H1 (cell line): ENCODE data around the gene CSHL1. TPM values are rescaled to one million over a fixed set of nuclear protein-coding genes. Genes with fewer than 3 reads are reported as not detected.

Experiments used
- CTCF ChIA-PET: fragments of 300-600 bp; sonication (Branson Sonifier 250); formaldehyde crosslinking; loops from one replicate; lab custom pipeline; 2021; ENCODE audit not compliant: partially characterized antibody; lab: Charles Lee
- POLR2A ChIA-PET: fragments of 300-600 bp; sonication (Branson Sonifier 250); formaldehyde crosslinking; loops from one replicate; lab custom pipeline; 2021; ENCODE audit warnings: inconsistent platforms; ENCODE audit not compliant: partially characterized antibody; lab: Charles Lee
- DNase-seq, 2 experiments: peaks; one replicate each; pipeline versions ENCODE4 v3.0.0 to v3.0.0-alpha.2; 2010 to 2022; ENCODE audit warnings: low spot score in 2 of 2, low read depth in 1 of 2, mixed read lengths in 1 of 2
- FAIRE-seq: peaks from 2 replicates; lab custom pipeline; 2011; peaks lifted over from hg19 to GRCh38; lab: Jason Lieb, UNC
- H2AFZ ChIP-seq: 2 replicates; pipeline ENCODE4 v1.8.1; 2012; ENCODE audit warnings: low read length, inconsistent platforms
- H2AK5ac ChIP-seq: 2 replicates; pipeline ENCODE4 v1.6.1; 2013; ENCODE audit warnings: low read depth, low read length
- H2BK120ac ChIP-seq: replicated peaks from 2 replicates; pipeline ENCODE3; 2013; ENCODE audit warnings: low read depth, low read length, inconsistent platforms
- H2BK12ac ChIP-seq: 2 replicates; pipeline ENCODE4 v1.6.1; 2013; ENCODE audit warnings: low read depth, low read length
- H2BK15ac ChIP-seq: 2 replicates; pipeline ENCODE4 v1.6.1; 2013; ENCODE audit warnings: low read length
- H2BK20ac ChIP-seq: 2 replicates; pipeline ENCODE4 v1.6.1; 2013; ENCODE audit warnings: low read length
- H2BK5ac ChIP-seq: 2 replicates; pipeline ENCODE4 v1.6.1; 2013; ENCODE audit warnings: low read depth, low read length
- H3K14ac ChIP-seq: 2 replicates; pipeline ENCODE4 v1.6.1; 2013; ENCODE audit warnings: inconsistent platforms; ENCODE audit not compliant: insufficient read length
- H3K18ac ChIP-seq: 2 replicates; pipeline ENCODE4 v1.6.1; 2013; ENCODE audit warnings: low read length; ENCODE audit errors: extremely low read depth
- H3K23ac ChIP-seq: 2 replicates; pipeline ENCODE4 v1.6.1; 2013; ENCODE audit warnings: inconsistent platforms; ENCODE audit not compliant: insufficient read length
- H3K23me2 ChIP-seq: 2 replicates; pipeline ENCODE4 v1.6.1; 2013; ENCODE audit warnings: low read depth, low read length
- H3K27ac ChIP-seq: 2 replicates; pipeline ENCODE4 v1.6.1; 2011; ENCODE audit warnings: low read depth, low read length, inconsistent platforms
- H3K27me3 ChIP-seq, 4 experiments: replicated peaks in 1 of 4; 1 replicate in 1 of 4; 2 replicates in 3 of 4; pipeline versions ENCODE4 v1.6.1 to v1.8.1; 2011 to 2013; ENCODE audit warnings: low read length in 3 of 4, mild to moderate bottlenecking in 3 of 4, inconsistent platforms in 2 of 4, mixed read lengths in 2 of 4, moderate library complexity in 1 of 4; ENCODE audit not compliant: control insufficient read depth in 3 of 4, insufficient read depth in 3 of 4; ENCODE audit errors: extremely low read depth in 1 of 4
- H3K36me3 ChIP-seq, 4 experiments: 2 replicates each; pipeline versions ENCODE4 v1.6.1 to v1.8.1; 2011 to 2013; ENCODE audit warnings: mild to moderate bottlenecking in 4 of 4, low read length in 3 of 4, moderate library complexity in 2 of 4, control low read depth in 1 of 4, inconsistent platforms in 1 of 4; ENCODE audit not compliant: insufficient read depth in 4 of 4, control insufficient read depth in 2 of 4
- H3K4ac ChIP-seq: replicated peaks from 2 replicates; pipeline ENCODE3; 2013; ENCODE audit warnings: low read length, low read depth, mixed read lengths, inconsistent platforms; ENCODE audit not compliant: insufficient read length
- H3K4me1 ChIP-seq, 4 experiments: replicated peaks in 1 of 4; 1 replicate in 1 of 4; 2 replicates in 3 of 4; pipeline versions ENCODE4 v1.6.1 to v1.8.1; 2011 to 2013; ENCODE audit warnings: low read length in 3 of 4, inconsistent platforms in 2 of 4, mixed read lengths in 1 of 4; ENCODE audit not compliant: insufficient read depth in 4 of 4, control insufficient read depth in 3 of 4
- H3K4me2 ChIP-seq, 2 experiments: 2 replicates each; pipeline versions ENCODE4 v1.6.1 to v1.8.1; 2011 to 2013; ENCODE audit warnings: low read depth in 2 of 2, low read length in 2 of 2, control low read depth in 1 of 2, inconsistent platforms in 1 of 2, mild to moderate bottlenecking in 1 of 2; ENCODE audit not compliant: insufficient read depth in 1 of 2
- H3K4me3 ChIP-seq, 4 experiments: fragments of 200-600, 300-600 bp in 1 of 4; sonication (generic), shearing (Covaris generic), sonication (Bioruptor Twin) in 1 of 4; 2 replicates each; pipeline versions ENCODE4 v1.5.1 to v1.8.1; 2011 to 2016; ENCODE audit warnings: low read length in 4 of 4, low read depth in 3 of 4, control low read depth in 2 of 4, inconsistent platforms in 2 of 4, mild to moderate bottlenecking in 2 of 4, mixed read lengths in 1 of 4, moderate library complexity in 1 of 4; ENCODE audit not compliant: insufficient read depth in 2 of 4; ENCODE audit errors: extremely low read depth in 1 of 4
- H3K56ac ChIP-seq: replicated peaks from 2 replicates; pipeline ENCODE3; 2013; ENCODE audit warnings: low read depth, mild to moderate bottlenecking, mixed read lengths, low read length, inconsistent platforms; ENCODE audit not compliant: insufficient read length
- H3K79me1 ChIP-seq: 2 replicates; pipeline ENCODE4 v1.6.1; 2013; ENCODE audit warnings: low read depth, low read length, control low read depth
- H3K79me2 ChIP-seq, 2 experiments: 2 replicates each; pipeline versions ENCODE4 v1.6.1 to v1.8.1; 2012 to 2013; ENCODE audit warnings: low read length in 2 of 2, mild to moderate bottlenecking in 2 of 2, inconsistent platforms in 1 of 2; ENCODE audit not compliant: insufficient read depth in 2 of 2, control insufficient read depth in 1 of 2
- H3K9ac ChIP-seq, 4 experiments: replicated peaks in 1 of 4; 1 replicate in 1 of 4; 2 replicates in 3 of 4; pipeline versions ENCODE4 v1.6.1 to v1.8.1; 2011 to 2013; ENCODE audit warnings: low read depth in 3 of 4, low read length in 3 of 4, control low read depth in 2 of 4, mild to moderate bottlenecking in 2 of 4, moderate library complexity in 2 of 4, inconsistent platforms in 1 of 4; ENCODE audit errors: extremely low read depth in 1 of 4
- H3K9me3 ChIP-seq, 2 experiments: 2 replicates each; pipeline versions ENCODE4 v1.6.1 to v1.8.1; 2012 to 2013; ENCODE audit warnings: mild to moderate bottlenecking in 2 of 2, moderate library complexity in 2 of 2, control low read depth in 1 of 2, inconsistent platforms in 1 of 2, low read depth in 1 of 2, low read length in 1 of 2, mixed read lengths in 1 of 2; ENCODE audit not compliant: insufficient read depth in 2 of 2
- H4K20me1 ChIP-seq, 2 experiments: replicated peaks in 1 of 2; 2 replicates each; pipeline versions ENCODE3 to v1.8.1; 2011 to 2013; ENCODE audit warnings: inconsistent platforms in 2 of 2, low read length in 2 of 2, mild to moderate bottlenecking in 1 of 2; ENCODE audit not compliant: insufficient read depth in 2 of 2, control insufficient read depth in 1 of 2
- H4K5ac ChIP-seq: 2 replicates; pipeline ENCODE4 v1.6.1; 2013; ENCODE audit warnings: low read length, low read depth, mixed read lengths, inconsistent platforms; ENCODE audit not compliant: insufficient read length
- H4K8ac ChIP-seq: 2 replicates; pipeline ENCODE4 v1.8.0; 2013; ENCODE audit warnings: mild to moderate bottlenecking, moderate library complexity, low read length, inconsistent platforms; ENCODE audit not compliant: insufficient read depth; ENCODE audit errors: extremely low read depth
- H4K91ac ChIP-seq: replicated peaks from 2 replicates; pipeline ENCODE3; 2013; ENCODE audit warnings: low read length, mixed read lengths, inconsistent platforms; ENCODE audit not compliant: insufficient read length
- BRCA1 ChIP-seq: IDR thresholded peaks from 2 replicates; pipeline ENCODE4 v1.6.1; 2012; ENCODE audit warnings: low read depth, low read length, improper control_type of control experiment
- CTCF ChIP-seq, 3 experiments: IDR thresholded peaks; 1 replicate in 2 of 3; 2 replicates in 1 of 3; pipeline versions ENCODE4 v1.5.1 to v1.6.1; 2011; ENCODE audit warnings: low read length in 3 of 3, mild to moderate bottlenecking in 3 of 3, inconsistent platforms in 2 of 3, low read depth in 1 of 3, moderate library complexity in 1 of 3; ENCODE audit not compliant: insufficient read depth in 1 of 3; ENCODE audit errors: control extremely low read depth in 1 of 3
- E2F6 ChIP-seq: IDR thresholded peaks from 2 replicates; pipeline ENCODE4 v1.6.1; 2012; ENCODE audit warnings: inconsistent platforms
- EP300 ChIP-seq, 2 experiments: IDR thresholded peaks; 1 replicate in 1 of 2; 2 replicates in 1 of 2; pipeline ENCODE4 v1.6.1; 2011 to 2012; ENCODE audit warnings: low read depth in 2 of 2, low read length in 2 of 2, mild to moderate bottlenecking in 2 of 2, borderline replicate concordance in 1 of 2, inconsistent platforms in 1 of 2, moderate library complexity in 1 of 2
- MAFK ChIP-seq: IDR thresholded peaks from 2 replicates; pipeline ENCODE4 v1.6.1; 2012; ENCODE audit warnings: low read depth, mild to moderate bottlenecking, improper control_type of control experiment, low read length
- RAD21 ChIP-seq, 2 experiments: IDR thresholded peaks in 1 of 2; conservative IDR thresholded peaks in 1 of 2; 2 replicates each; pipeline ENCODE4 v1.6.1; 2011; ENCODE audit warnings: low read depth in 2 of 2, low read length in 2 of 2, improper control_type of control experiment in 1 of 2, inconsistent platforms in 1 of 2, mild to moderate bottlenecking in 1 of 2, moderate library complexity in 1 of 2
- RNF2 ChIP-seq: fragments of 200-900, 300-1000 bp; sonication (generic); IDR thresholded peaks from 2 replicates; pipeline ENCODE4 v1.7.1; 2016; ENCODE audit warnings: borderline replicate concordance, low read depth, mild to moderate bottlenecking, antibody characterized with exemption, low read length; ENCODE audit not compliant: poor library complexity, severe bottlenecking; ENCODE audit errors: missing control alignments
- SIRT6 ChIP-seq: IDR thresholded peaks from one replicate; pipeline ENCODE4 v1.7.1; 2012; ENCODE audit warnings: low read length, inconsistent platforms
- SIX5 ChIP-seq: IDR thresholded peaks from 2 replicates; pipeline ENCODE4 v1.6.1; 2011; ENCODE audit warnings: mild to moderate bottlenecking, low read depth, low read length
- WGBS, 2 experiments: shearing (Covaris generic) in 1 of 2; methylation state at CpG; one replicate each; pipeline versions ENCODE4 v1.1.6 to v1.1.7; 2013 to 2015; ENCODE audit warnings: low lambda C conversion rate in 2 of 2, mixed read lengths in 2 of 2, inconsistent platforms in 1 of 2, low coverage in 1 of 2, missing lambda C conversion rate in 1 of 2; ENCODE audit not compliant: insufficient replicate concordance in 2 of 2, insufficient coverage in 1 of 2, insufficient read length in 1 of 2; ENCODE audit errors: extremely low coverage in 1 of 2, missing lambda C conversion rate in 1 of 2; 5-methylcytosine and 5-hydroxymethylcytosine counted together
- polyA plus RNA-seq, 7 experiments: library from polyadenylated mRNA; depleted of rRNA in 3 of 7; stranded (reverse) in 5 of 7; unstranded in 2 of 7; fragments of >200 nt in 5 of 7; fragments of 200-250 nt in 2 of 7; gene quantifications; 1 replicate in 5 of 7; 2 replicates in 1 of 7; 4 replicates in 1 of 7; pipeline versions ENCODE4 v1.2.1 to v1.2.3, GENCODE V29; 2011 to 2013; ENCODE audit warnings: missing spikeins in 2 of 7, mixed read lengths in 2 of 7
- total RNA-seq: library from RNA; stranded (reverse); fragmentation: NEBNext Ultra II Directional; extraction: Animal tissue kit (Norgen Biotek cat#: 25700); gene quantifications from 2 replicates; pipeline ENCODE4 v1.2.1, GENCODE V29; 2021

The CSHL1 gene
- total and polyA plus RNA-seq, 2 of the 8 experiments (the other 6 are each of a cell fraction or from before 2014, with no cell fraction given): not detected

DNA sequence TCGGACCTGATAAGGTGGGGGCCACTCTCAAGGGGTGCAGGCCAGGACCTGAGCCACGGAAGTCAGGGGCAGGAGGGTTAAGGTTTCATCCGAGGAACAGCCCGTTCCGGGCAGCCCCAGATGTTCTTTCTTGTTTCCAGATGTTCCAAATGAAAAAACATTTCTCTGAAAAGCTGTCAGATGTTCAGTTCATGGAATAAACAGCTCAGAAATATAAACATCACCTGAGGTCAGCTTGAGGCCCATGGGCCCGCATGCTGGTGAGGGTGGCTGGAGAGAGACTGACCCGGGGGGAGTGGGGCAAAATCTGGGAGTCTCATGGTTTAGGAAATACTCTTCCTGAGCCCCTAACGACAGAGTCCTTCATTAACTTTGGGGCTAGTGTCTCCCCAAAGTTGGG lies 22.5 kb upstream of the CSHL1 start:
- WGBS, 2 experiments: 86% methylated on average over 8 of the region's 8 CpGs; no CpG with 5 or more reads in 1 of the 2 experiments
- no peak for TF ChIP-seq SIRT6
- TF ChIP-seq E2F6: no peak
- no peak for TF ChIP-seq BRCA1
- TF ChIP-seq SIX5: no peak
- no peak for TF ChIP-seq CTCF (IDR thresholded peaks at IDR 0.05; ENCODE audit: control extremely low read depth in 1 of 3, insufficient read depth in 1 of 3, low read depth in 1 of 3, low read length in 3 of 3)
- no peak for TF ChIP-seq RNF2
- no peak for TF ChIP-seq EP300 (IDR thresholded peaks at IDR 0.05; ENCODE audit: borderline replicate concordance in 1 of 2, low read depth in 2 of 2, low read length in 2 of 2)
- TF ChIP-seq RAD21 (IDR thresholded peaks at IDR 0.05 in 1 of 2, conservative IDR thresholded peaks at IDR 0.05 in 1 of 2; ENCODE audit: low read depth in 2 of 2, low read length in 2 of 2): no peak
- TF ChIP-seq MAFK: no peak

More for the DNA sequence above, 22.5 kb upstream of the CSHL1 start:
- H2BK15ac ChIP-seq: peak overlapping the region; percentile 29; the same call in 1 of the 2 replicates
- DNase-seq (no peak), FAIRE-seq (no peak)
- H3K56ac ChIP-seq: no peak overlapping the region
- no peak overlapping the region for H2BK12ac ChIP-seq
- H3K27ac ChIP-seq: no peak overlapping the region
- ChIA-PET CTCF (interaction anchor here (1.1 to 11.4 kb wide), 8 partner anchors 13 to 92 kb away, joined by 3 to 164 read pairs (median 12); partner anchors contain the start of genes CSHL1, GH1 and GH2), POLR2A (interaction anchor here (1.1 kb wide), 1 partner anchor 71 kb away, joined by 3 read pairs; no protein-coding TSS in a partner anchor)
- H3K36me3 ChIP-seq: no peaks in the 10 kb centered on the region
- no peaks in the 10 kb centered on the region for H4K20me1 ChIP-seq
- no peaks in the 10 kb centered on the region for H3K79me1 ChIP-seq
- H3K4ac ChIP-seq: no peak overlapping the region
- no peak overlapping the region for H2BK5ac ChIP-seq
- no peak overlapping the region for H4K5ac ChIP-seq
- no peak overlapping the region for H2AFZ ChIP-seq
- H3K27me3 ChIP-seq: no peaks in the 10 kb centered on the region
- no peak overlapping the region; the same call in 1 of the 2 replicates for H3K18ac ChIP-seq
- H3K23ac ChIP-seq: no peak overlapping the region
- H2BK120ac ChIP-seq: no peak overlapping the region
- no peak overlapping the region for H4K8ac ChIP-seq
- no peaks in the 10 kb centered on the region for H3K79me2 ChIP-seq
- H4K91ac ChIP-seq: no peak overlapping the region
- H2BK20ac ChIP-seq: no peak overlapping the region
- no peak overlapping the region for H3K9ac ChIP-seq
- H3K4me3 ChIP-seq: no peak overlapping the region
- H3K23me2 ChIP-seq: no peaks in the 10 kb centered on the region
- no peak overlapping the region for H3K4me2 ChIP-seq
- peak overlapping the region; percentile 39; the same call in 1 of the 2 replicates for H2AK5ac ChIP-seq
- no peak overlapping the region for H3K14ac ChIP-seq
- no peaks in the 10 kb centered on the region for H3K9me3 ChIP-seq
- peaks cover 0 to 18% (median 12%) of the 10 kb centered on the region in 4 experiments; a peak in 6 of 7 replicates for H3K4me1 ChIP-seq
